Neuronal stem cell (in vitro differentiated cells): ENCODE measurements around the gene ICAM2.

Experiments used
- DNase-seq: peaks from one replicate; pipeline ENCODE4 v3.0.0-alpha.2; 2013; ENCODE audit warnings: low spot score
- H2AFZ ChIP-seq: one replicate; pipeline ENCODE4 v1.6.1; 2013; ENCODE audit warnings: mild to moderate bottlenecking, low read length, inconsistent platforms
- H2AK5ac ChIP-seq: 2 replicates; pipeline ENCODE4 v1.6.1; 2013; ENCODE audit warnings: low read depth, mild to moderate bottlenecking, inconsistent platforms, low read length, moderate library complexity, mixed read lengths
- H2BK120ac ChIP-seq: 2 replicates; pipeline ENCODE4 v1.6.1; 2013; ENCODE audit warnings: low read depth, mild to moderate bottlenecking, inconsistent platforms, low read length, moderate library complexity, mixed read lengths
- H2BK12ac ChIP-seq: one replicate; pipeline ENCODE4 v1.6.1; 2013; ENCODE audit warnings: low read length, inconsistent platforms
- H2BK15ac ChIP-seq: 2 replicates; pipeline ENCODE4 v1.6.1; 2013; ENCODE audit warnings: mild to moderate bottlenecking, low read length, inconsistent platforms, mixed read lengths
- H2BK5ac ChIP-seq: one replicate; pipeline ENCODE4 v1.6.1; 2013; ENCODE audit warnings: inconsistent platforms, mild to moderate bottlenecking, low read length, moderate library complexity
- H3K14ac ChIP-seq: one replicate; pipeline ENCODE4 v1.6.1; 2013; ENCODE audit warnings: low read length, inconsistent platforms
- H3K18ac ChIP-seq: 2 replicates; pipeline ENCODE4 v1.6.1; 2013; ENCODE audit warnings: low read length, inconsistent platforms
- H3K23ac ChIP-seq: 2 replicates; pipeline ENCODE4 v1.6.1; 2013; ENCODE audit warnings: low read depth, mild to moderate bottlenecking, mixed read lengths, low read length, inconsistent platforms; ENCODE audit not compliant: poor library complexity
- H3K27ac ChIP-seq: replicated peaks from 3 replicates; pipeline ENCODE4 v1.5.1; 2013; ENCODE audit warnings: low read length, inconsistent platforms
- H3K27me3 ChIP-seq, 3 experiments: 2 replicates each; pipeline ENCODE4 v1.6.1; 2013; ENCODE audit warnings: low read length in 3 of 3, mild to moderate bottlenecking in 2 of 3, inconsistent platforms in 1 of 3, low read depth in 1 of 3, mixed read lengths in 1 of 3, moderate library complexity in 1 of 3; ENCODE audit not compliant: control insufficient read depth in 3 of 3, insufficient read depth in 3 of 3
- H3K36me3 ChIP-seq, 2 donors: replicated peaks in 1 of 2; 2 replicates each; pipeline ENCODE4 v1.6.1; 2013; ENCODE audit warnings: low read length in 2 of 2; ENCODE audit not compliant: control insufficient read depth in 2 of 2, insufficient read depth in 2 of 2
- H3K4ac ChIP-seq: 2 replicates; pipeline ENCODE4 v1.6.1; 2013; ENCODE audit warnings: inconsistent platforms, mild to moderate bottlenecking, low read length, moderate library complexity
- H3K4me1 ChIP-seq, 2 donors: 1 replicate in 1 of 2; 2 replicates in 1 of 2; pipeline ENCODE4 v1.6.1; 2013; ENCODE audit warnings: low read length in 2 of 2, low read depth in 1 of 2; ENCODE audit not compliant: control insufficient read depth in 2 of 2, insufficient read depth in 1 of 2
- H3K4me2 ChIP-seq: one replicate; pipeline ENCODE4 v1.6.1; 2013; ENCODE audit warnings: mild to moderate bottlenecking, low read length, inconsistent platforms; ENCODE audit not compliant: insufficient read depth, poor library complexity, severe bottlenecking
- H3K4me3 ChIP-seq, 2 donors: 2 replicates each; pipeline ENCODE4 v1.5.1; 2013; ENCODE audit warnings: low read length in 2 of 2, mild to moderate bottlenecking in 2 of 2, inconsistent platforms in 1 of 2, moderate library complexity in 1 of 2
- H3K79me1 ChIP-seq: one replicate; pipeline ENCODE4 v1.6.1; 2013; ENCODE audit warnings: low read depth, mild to moderate bottlenecking, inconsistent platforms, low read length, moderate library complexity
- H3K9ac ChIP-seq: one replicate; pipeline ENCODE4 v1.6.1; 2013; ENCODE audit warnings: mild to moderate bottlenecking, low read depth, low read length, inconsistent platforms; ENCODE audit not compliant: poor library complexity
- H3K9me3 ChIP-seq, 2 donors: replicated peaks in 1 of 2; 2 replicates each; pipeline versions ENCODE3 to v1.6.1; 2013; ENCODE audit warnings: low read length in 2 of 2, mild to moderate bottlenecking in 2 of 2, inconsistent platforms in 1 of 2, low read depth in 1 of 2, mixed read lengths in 1 of 2, moderate library complexity in 1 of 2; ENCODE audit not compliant: control insufficient read depth in 2 of 2, insufficient read depth in 1 of 2
- H4K8ac ChIP-seq: one replicate; pipeline ENCODE4 v1.6.1; 2013; ENCODE audit warnings: low read depth, mild to moderate bottlenecking, inconsistent platforms, low read length, moderate library complexity
- H4K91ac ChIP-seq: one replicate; pipeline ENCODE4 v1.6.1; 2013; ENCODE audit warnings: low read length, low read depth, mild to moderate bottlenecking, inconsistent platforms; ENCODE audit not compliant: poor library complexity
- WGBS, 2 donors: extraction: QIAGEN DNeasy Blood & Tissue Kit; methylation state at CpG; one replicate each; pipeline ENCODE4 v1.1.7; 2013; ENCODE audit warnings: missing lambda C conversion rate in 2 of 2, mixed read lengths in 1 of 2; ENCODE audit not compliant: insufficient read length in 2 of 2, insufficient replicate concordance in 1 of 2; ENCODE audit errors: extremely low coverage in 2 of 2; 5-methylcytosine and 5-hydroxymethylcytosine counted together

ICAM2 gene

GRCh38 chr17:64045176-64045575 lies 24.7 kb upstream of the ICAM2 start:
- DNase-seq, result no peak
- H3K18ac ChIP-seq, result no peak overlapping the region
- H3K27me3 ChIP-seq, result no peaks in the 10 kb centered on the region
- H3K9ac ChIP-seq, result no peak overlapping the region
- H2BK12ac ChIP-seq, result no peak overlapping the region
- no peak overlapping the region for H2AFZ ChIP-seq
- H3K14ac ChIP-seq, result no peak overlapping the region
- no peaks in the 10 kb centered on the region for H3K79me1 ChIP-seq
- no peak overlapping the region for H2BK120ac ChIP-seq
- H4K8ac ChIP-seq, result no peak overlapping the region
- peak overlapping the region; percentile 59 for H3K23ac ChIP-seq
- no peak overlapping the region for H2BK5ac ChIP-seq
- no peaks in the 10 kb centered on the region for H3K4me1 ChIP-seq
- H4K91ac ChIP-seq, result no peak overlapping the region
- H3K9me3 ChIP-seq, result no peaks in the 10 kb centered on the region
- H2AK5ac ChIP-seq, result no peak overlapping the region
- H3K4me2 ChIP-seq, result no peak overlapping the region
- no peak overlapping the region for H2BK15ac ChIP-seq
- WGBS, 2 donors, result no CpG with 5 or more reads among the region's 13 CpGs
- H3K4me3 ChIP-seq, result no peak overlapping the region
- peaks cover 0 to 29% of the 10 kb centered on the region in 2 donors for H3K36me3 ChIP-seq
- H3K27ac ChIP-seq, result no peak overlapping the region
- H3K4ac ChIP-seq, result no peak overlapping the region

GRCh38 chr17:64042700-64043485 lies 22.5 kb upstream of the ICAM2 start:
- Histone ChIP-seq H3K9me3 (no peaks in the 10 kb centered on the region), H3K4me2 (no peak overlapping the region), H3K14ac (no peak overlapping the region), H3K9ac (no peak overlapping the region), H3K23ac (no peak overlapping the region), H4K8ac (no peak overlapping the region), H2BK12ac (no peak overlapping the region), H3K4ac (no peak overlapping the region), H2BK15ac (no peak overlapping the region), H3K4me3 (no peak overlapping the region), H3K27ac (no peak overlapping the region), H2AFZ (no peak overlapping the region), H3K79me1 (no peaks in the 10 kb centered on the region), H2BK5ac (no peak overlapping the region), H3K27me3 (no peaks in the 10 kb centered on the region), H2BK120ac (no peak overlapping the region), H2AK5ac (no peak overlapping the region), H3K4me1 (peaks cover 0 to 2% of the 10 kb centered on the region in 2 donors), H3K18ac (no peak overlapping the region), H3K36me3 (peaks cover 0 to 29% of the 10 kb centered on the region in 2 donors), H4K91ac (no peak overlapping the region)
- no peak for DNase-seq
- WGBS, 2 donors, result no CpG with 5 or more reads among the region's 12 CpGs

GRCh38 chr17:64041912-64042311 lies 21.5 kb upstream of the ICAM2 start:
- H3K4ac ChIP-seq, result no peak overlapping the region
- H2BK5ac ChIP-seq, result no peak overlapping the region
- H3K14ac ChIP-seq, result no peak overlapping the region
- H4K8ac ChIP-seq, result no peak overlapping the region
- H2BK120ac ChIP-seq, result no peak overlapping the region
- H3K23ac ChIP-seq, result no peak overlapping the region
- H2AFZ ChIP-seq, result no peak overlapping the region
- H4K91ac ChIP-seq, result no peak overlapping the region
- no peak for DNase-seq
- H3K18ac ChIP-seq, result no peak overlapping the region
- H3K36me3 ChIP-seq, result peaks cover 0 to 29% of the 10 kb centered on the region in 2 donors
- no peak overlapping the region for H2BK15ac ChIP-seq
- H3K9me3 ChIP-seq, result no peaks in the 10 kb centered on the region
- H3K4me3 ChIP-seq, result no peak overlapping the region
- H3K4me2 ChIP-seq, result no peak overlapping the region
- no peak overlapping the region for H2BK12ac ChIP-seq
- H3K9ac ChIP-seq, result no peak overlapping the region
- peaks cover 0 to 2% of the 10 kb centered on the region in 2 donors for H3K4me1 ChIP-seq
- no peak overlapping the region for H2AK5ac ChIP-seq
- WGBS, 2 donors, result no CpG with 5 or more reads among the region's 11 CpGs
- H3K27ac ChIP-seq, result no peak overlapping the region
- H3K79me1 ChIP-seq, result no peaks in the 10 kb centered on the region
- no peaks in the 10 kb centered on the region for H3K27me3 ChIP-seq

- Histone ChIP-seq H2BK120ac (no peak overlapping the region), H3K4me3 (no peak overlapping the region), H3K23ac (no peak overlapping the region), H3K18ac (no peak overlapping the region), H3K36me3 (peaks cover 0 to 19% of the 10 kb centered on the region in 2 donors), H2AFZ (no peak overlapping the region), H2BK12ac (no peak overlapping the region), H4K91ac (no peak overlapping the region), H3K79me1 (no peaks in the 10 kb centered on the region), H3K4me1 (peaks cover 0 to 5% of the 10 kb centered on the region in 2 donors), H2AK5ac (no peak overlapping the region), H3K27ac (no peak overlapping the region), H3K9ac (no peak overlapping the region), H3K27me3 (no peaks in the 10 kb centered on the region), H3K9me3 (no peaks in the 10 kb centered on the region), H3K4ac (no peak overlapping the region), H2BK5ac (no peak overlapping the region), H3K4me2 (no peak overlapping the region), H3K14ac (no peak overlapping the region), H4K8ac (no peak overlapping the region), H2BK15ac (no peak overlapping the region)
- WGBS, 2 donors, result no CpG with 5 or more reads among the region's 6 CpGs
- no peak for DNase-seq
These were observed 19.8 kb upstream of the ICAM2 start for GRCh38 chr17:64040206-64040605.
